ENCODE measurements around the gene TMED7. TPM values are rescaled to one million over a fixed set of nuclear protein-coding genes. Genes with fewer than 3 reads are reported as not detected.
A peak's percentile ranks its signal among the peaks of the same experiment; 100 is the strongest.

The TMED7 gene
- total RNA-seq, 2 donors from 2014 or later, result 61.6 to 76.1 TPM

GRCh38 chr5:115644046-115644445 is 18.2 kb upstream of the TMED7 start:
- H3K27me3 Mint-ChIP-seq, result peaks cover 29 to 32% of the 10 kb centered on the region in 2 donors
- DNase-seq (ENCODE audit: low spot score) (no peak), ATAC-seq (no peak)
- H3K4me3 Mint-ChIP-seq, result no peak overlapping the region
- peaks cover 2 to 11% of the 10 kb centered on the region in 2 donors for H3K4me1 Mint-ChIP-seq (ENCODE audit: low read depth in 2 of 2)
- no peaks in the 10 kb centered on the region for H3K36me3 Mint-ChIP-seq
- no peak overlapping the region for H3K27ac Mint-ChIP-seq
- H3K9me3 Mint-ChIP-seq, result no peaks in the 10 kb centered on the region

DNA sequence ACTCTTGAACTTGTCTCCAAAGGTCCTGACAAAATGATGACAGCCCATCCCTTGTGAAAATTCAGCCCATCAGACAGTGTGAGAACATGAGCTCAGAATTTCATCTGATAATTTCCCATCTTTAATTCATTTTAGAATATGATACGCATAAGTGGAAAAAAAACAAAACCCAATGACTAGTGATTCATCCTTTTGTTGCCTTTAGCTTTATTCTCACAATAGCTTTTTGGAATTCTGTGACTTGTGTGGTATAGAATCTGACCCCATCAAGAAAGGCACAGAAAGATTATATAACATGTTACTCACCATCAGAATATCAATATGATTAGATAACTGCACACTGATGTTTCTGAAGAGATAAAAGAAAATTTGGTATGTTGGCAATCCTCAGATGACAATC is 16.1 kb upstream of the TMED7 start:
- no peaks in the 10 kb centered on the region for H3K36me3 Mint-ChIP-seq
- no peak for DNase-seq (ENCODE audit: low spot score)
- H3K4me3 Mint-ChIP-seq, result no peak overlapping the region
- peaks cover 5 to 22% of the 10 kb centered on the region in 2 donors for H3K4me1 Mint-ChIP-seq (ENCODE audit: low read depth in 2 of 2)
- H3K27ac Mint-ChIP-seq, result no peak overlapping the region
- H3K9me3 Mint-ChIP-seq, result no peaks in the 10 kb centered on the region
- no peak for ATAC-seq
- H3K27me3 Mint-ChIP-seq, result peaks cover 32% of the 10 kb centered on the region in 2 donors

- DNase-seq (ENCODE audit: low spot score) (no peak), ATAC-seq (peak; percentile 43 to 55)
- no peak overlapping the region for H3K27ac Mint-ChIP-seq
- no peaks in the 10 kb centered on the region for H3K9me3 Mint-ChIP-seq
- H3K4me1 Mint-ChIP-seq (ENCODE audit: low read depth in 2 of 2), result peaks cover 5 to 22% of the 10 kb centered on the region in 2 donors
- H3K36me3 Mint-ChIP-seq, result no peaks in the 10 kb centered on the region
- peaks cover 18 to 26% of the 10 kb centered on the region in 2 donors for H3K27me3 Mint-ChIP-seq
- no peak overlapping the region for H3K4me3 Mint-ChIP-seq
Measured at GRCh38 chr5:115640274-115640673, 14.4 kb upstream of the TMED7 start.

- Mint-ChIP-seq H3K27me3 (peaks cover 9 to 18% of the 10 kb centered on the region in 2 donors), H3K4me3 (no peak overlapping the region), H3K27ac (no peak overlapping the region), H3K9me3 (no peaks in the 10 kb centered on the region), H3K36me3 (no peaks in the 10 kb centered on the region), H3K4me1 (ENCODE audit: low read depth in 2 of 2) (peaks cover 6 to 26% of the 10 kb centered on the region in 2 donors)
- no peak for DNase-seq (ENCODE audit: low spot score)
- ATAC-seq, result no peak
Measured at GRCh38 chr5:115639377-115639776, 13.5 kb upstream of the TMED7 start.

DNA sequence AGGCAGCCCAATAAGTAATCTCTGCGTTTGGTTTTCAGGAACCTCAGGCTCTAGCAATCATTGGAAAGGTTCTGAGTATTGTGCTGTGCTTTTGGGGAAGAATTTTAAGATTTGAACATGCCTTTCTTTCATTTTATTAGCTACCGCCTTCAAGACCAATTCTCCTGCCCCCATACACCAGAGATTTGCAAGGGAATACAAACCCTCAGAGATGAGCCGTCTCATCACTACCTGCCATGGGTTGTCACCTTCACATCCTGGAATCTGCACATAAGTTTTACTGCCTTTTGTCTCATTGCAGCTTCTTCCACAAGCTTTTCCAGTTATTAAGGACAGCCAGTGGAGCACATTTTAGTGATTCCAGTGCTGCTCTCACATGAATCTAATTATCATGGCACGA is 11.7 kb upstream of the TMED7 start:
- Mint-ChIP-seq H3K4me3 (no peak overlapping the region), H3K27me3 (peaks cover 0 to 14% of the 10 kb centered on the region in 2 donors), H3K4me1 (ENCODE audit: low read depth in 2 of 2) (peaks cover 8 to 35% of the 10 kb centered on the region in 2 donors), H3K36me3 (no peaks in the 10 kb centered on the region), H3K9me3 (no peaks in the 10 kb centered on the region), H3K27ac (no peak overlapping the region)
- DNase-seq (ENCODE audit: low spot score), result no peak
- no peak for ATAC-seq

DNA sequence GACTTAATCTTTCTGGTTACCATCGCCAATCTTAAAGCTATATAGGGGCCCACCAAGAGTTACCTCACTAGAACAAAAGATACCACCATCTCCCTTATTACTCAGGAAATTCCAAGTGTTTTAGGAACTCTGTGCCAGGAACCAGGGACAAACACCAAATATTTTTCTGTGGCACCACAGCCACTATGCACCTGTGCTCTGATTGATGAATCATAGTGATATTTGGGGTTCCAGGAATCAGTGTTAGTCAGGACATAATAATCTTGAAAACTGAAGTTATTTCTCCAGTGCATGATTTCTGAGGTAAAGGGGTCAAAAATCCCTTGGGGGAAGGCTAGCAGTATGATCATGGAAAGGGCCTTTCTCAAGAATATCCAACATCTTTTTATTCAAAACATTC is 10.2 kb upstream of the TMED7 start:
- DNase-seq (ENCODE audit: low spot score), result no peak
- peaks cover 8 to 35% of the 10 kb centered on the region in 2 donors for H3K4me1 Mint-ChIP-seq (ENCODE audit: low read depth in 2 of 2)
- no peak overlapping the region for H3K27ac Mint-ChIP-seq
- H3K27me3 Mint-ChIP-seq, result peaks cover 0 to 11% of the 10 kb centered on the region in 2 donors
- H3K4me3 Mint-ChIP-seq, result no peak overlapping the region
- H3K9me3 Mint-ChIP-seq, result no peaks in the 10 kb centered on the region
- ATAC-seq, result no peak
- no peaks in the 10 kb centered on the region for H3K36me3 Mint-ChIP-seq

GRCh38 chr5:115634343-115635132 is 8.7 kb upstream of the TMED7 start:
- peak overlapping the region; percentile 80 for H3K4me3 Mint-ChIP-seq
- peak overlapping the region; percentile 73 to 82 for H3K27ac Mint-ChIP-seq
- H3K4me1 Mint-ChIP-seq (ENCODE audit: low read depth in 2 of 2), result peaks cover 6 to 24% of the 10 kb centered on the region in 2 donors
- ATAC-seq (peak; percentile 89 to 93), DNase-seq (ENCODE audit: low spot score) (peak; percentile 89)
- H3K36me3 Mint-ChIP-seq, result no peaks in the 10 kb centered on the region
- no peaks in the 10 kb centered on the region for H3K9me3 Mint-ChIP-seq
- peaks cover 0 to 9% of the 10 kb centered on the region in 2 donors for H3K27me3 Mint-ChIP-seq

GRCh38 chr5:115629903-115630302 is 4.1 kb upstream of the TMED7 start:
- DNase-seq (ENCODE audit: low spot score) (no peak), ATAC-seq (no peak)
- no peaks in the 10 kb centered on the region for H3K9me3 Mint-ChIP-seq
- H3K4me3 Mint-ChIP-seq, result no peak overlapping the region
- H3K4me1 Mint-ChIP-seq (ENCODE audit: low read depth in 2 of 2), result peaks cover 11 to 16% of the 10 kb centered on the region in 2 donors
- H3K36me3 Mint-ChIP-seq, result no peaks in the 10 kb centered on the region
- no peak overlapping the region for H3K27ac Mint-ChIP-seq
- H3K27me3 Mint-ChIP-seq, result peaks cover 0 to 2% of the 10 kb centered on the region in 2 donors

- Mint-ChIP-seq H3K27ac (peak overlapping the region; percentile 47 to 65), H3K36me3 (no peaks in the 10 kb centered on the region), H3K27me3 (no peaks in the 10 kb centered on the region), H3K4me1 (ENCODE audit: low read depth in 2 of 2) (peaks cover 9 to 12% of the 10 kb centered on the region in 2 donors), H3K4me3 (peak overlapping the region; percentile 38), H3K9me3 (no peaks in the 10 kb centered on the region)
- DNase-seq (ENCODE audit: low spot score) (no peak), ATAC-seq (no peak)
Measured at GRCh38 chr5:115627295-115627865, 1.5 kb upstream of the TMED7 start.

DNA sequence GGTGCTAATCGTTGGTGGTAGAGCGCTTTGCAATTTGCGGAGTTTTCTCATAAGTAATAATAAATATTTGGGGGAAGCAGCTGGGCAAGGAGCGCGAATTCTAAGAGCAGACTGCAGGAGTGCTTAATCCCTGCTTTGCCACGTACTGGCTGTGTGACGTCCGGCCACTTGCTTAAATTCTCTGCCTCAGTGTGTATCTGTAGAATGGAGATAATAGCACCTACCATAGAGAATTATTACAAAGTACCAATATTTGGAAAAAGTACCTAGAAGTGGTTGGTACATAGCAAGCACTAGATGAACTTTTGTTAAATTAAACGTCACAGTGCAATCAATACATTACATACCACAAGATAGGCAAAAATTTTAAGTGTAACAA is 598 bp upstream of the TMED7 start:
- Mint-ChIP-seq H3K4me1 (ENCODE audit: low read depth in 2 of 2) (peaks cover 17 to 18% of the 10 kb centered on the region in 2 donors), H3K27me3 (no peaks in the 10 kb centered on the region), H3K9me3 (no peaks in the 10 kb centered on the region), H3K27ac (no peak overlapping the region), H3K36me3 (no peaks in the 10 kb centered on the region), H3K4me3 (no peak overlapping the region)
- ATAC-seq (peak; percentile 29 to 43), DNase-seq (ENCODE audit: low spot score) (no peak)

DNA sequence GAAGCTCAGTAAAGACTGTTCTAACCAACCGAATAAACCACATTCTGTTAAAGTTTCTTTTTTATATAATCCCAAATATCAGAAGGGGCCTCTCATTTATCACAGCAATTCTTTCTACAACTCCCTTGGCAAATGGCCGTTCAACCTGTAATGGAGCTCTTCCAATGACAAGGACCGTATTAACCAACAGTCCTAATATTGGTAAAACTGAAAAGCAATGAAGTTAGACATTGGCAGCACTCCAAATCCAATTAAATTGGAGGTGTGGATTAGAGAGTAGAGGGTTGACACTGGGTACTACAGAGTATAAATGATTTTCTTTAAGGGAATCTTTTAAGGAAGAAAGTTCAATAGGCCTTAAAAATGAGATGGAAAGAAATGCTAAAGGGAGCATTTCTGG is 842 bp downstream of the TMED7 start:
- Mint-ChIP-seq H3K4me3 (no peak overlapping the region), H3K4me1 (ENCODE audit: low read depth in 2 of 2) (peaks cover 20 to 21% of the 10 kb centered on the region in 2 donors), H3K27ac (no peak overlapping the region), H3K27me3 (no peaks in the 10 kb centered on the region), H3K9me3 (no peaks in the 10 kb centered on the region), H3K36me3 (peaks cover 4% of the 10 kb centered on the region)
- ATAC-seq (no peak), DNase-seq (ENCODE audit: low spot score) (no peak)

- no peak overlapping the region for H3K27ac Mint-ChIP-seq
- no peaks in the 10 kb centered on the region for H3K9me3 Mint-ChIP-seq
- no peak overlapping the region for H3K4me3 Mint-ChIP-seq
- no peak for DNase-seq (ENCODE audit: low spot score)
- peaks cover 10% of the 10 kb centered on the region for H3K36me3 Mint-ChIP-seq
- no peak for ATAC-seq
- H3K27me3 Mint-ChIP-seq, result no peaks in the 10 kb centered on the region
- peaks cover 20 to 21% of the 10 kb centered on the region in 2 donors for H3K4me1 Mint-ChIP-seq (ENCODE audit: low read depth in 2 of 2)
Measured at GRCh38 chr5:115623658-115624057, 2.2 kb downstream of the TMED7 start.

DNA sequence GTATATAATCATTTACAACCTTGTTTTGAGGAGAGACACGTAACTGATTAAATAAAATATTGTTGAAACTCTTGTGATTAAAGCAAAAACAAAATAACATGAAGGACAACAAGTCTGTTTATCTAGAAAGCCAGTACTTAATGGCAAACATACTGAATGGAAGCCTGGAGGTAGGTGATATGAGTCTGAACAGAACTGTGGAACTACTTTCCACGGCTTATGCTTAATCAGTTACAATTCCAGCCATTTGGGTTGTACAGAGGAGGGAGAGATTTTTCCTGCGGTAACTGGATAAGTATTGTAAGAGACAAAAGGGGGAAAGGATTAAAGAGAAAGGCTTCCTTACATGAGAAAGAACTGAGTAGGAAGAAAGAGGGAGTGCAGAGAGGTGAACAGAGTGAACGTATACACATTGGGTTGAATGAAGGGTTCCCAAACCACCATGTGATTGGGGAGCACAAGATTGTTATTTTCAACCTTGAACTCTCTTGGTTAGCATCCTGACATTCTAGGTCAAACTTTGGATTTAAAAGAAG is 4.4 kb downstream of the TMED7 start:
- H3K36me3 Mint-ChIP-seq, result peaks cover 18% of the 10 kb centered on the region

DNA sequence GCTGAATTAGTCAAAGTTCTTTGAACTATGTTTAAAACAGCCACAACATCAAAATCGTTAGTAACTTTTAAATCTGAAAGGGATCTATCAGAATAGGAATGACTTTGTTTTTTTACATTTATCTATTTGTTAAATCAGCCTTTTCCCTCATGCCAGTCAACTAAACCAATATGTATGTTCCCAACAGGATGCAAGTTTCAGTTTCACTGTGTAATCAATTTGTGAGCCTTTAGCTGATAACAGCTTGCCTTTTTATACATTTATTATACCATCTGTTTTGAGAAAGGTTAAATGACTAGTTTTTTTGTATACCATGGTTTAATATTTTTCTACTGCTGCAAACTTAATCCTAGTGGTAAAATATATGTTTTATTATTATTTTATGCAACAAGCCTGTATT is 8.9 kb downstream of the TMED7 start:
- Mint-ChIP-seq H3K36me3 (peaks cover 33% of the 10 kb centered on the region), H3K27ac (peak overlapping the region in 1 of 2 donors; percentile 36), H3K27me3 (no peaks in the 10 kb centered on the region), H3K4me1 (ENCODE audit: low read depth in 2 of 2) (peaks cover 11 to 17% of the 10 kb centered on the region in 2 donors), H3K4me3 (no peak overlapping the region), H3K9me3 (no peaks in the 10 kb centered on the region)
- DNase-seq (ENCODE audit: low spot score), result no peak
- ATAC-seq, result no peak

More for the DNA sequence above, 4.4 kb downstream of the TMED7 start:
- DNase-seq (ENCODE audit: low spot score) (no peak), ATAC-seq (no peak)
- no peaks in the 10 kb centered on the region for H3K9me3 Mint-ChIP-seq
- peak overlapping the region; percentile 13 to 40 for H3K27ac Mint-ChIP-seq
- no peak overlapping the region for H3K4me3 Mint-ChIP-seq
- no peaks in the 10 kb centered on the region for H3K27me3 Mint-ChIP-seq
- peaks cover 21 to 25% of the 10 kb centered on the region in 2 donors for H3K4me1 Mint-ChIP-seq (ENCODE audit: low read depth in 2 of 2)
